GM21737 (cell line): Measurements from ENCODE around the gene BPIFB2.

Experiments used
- ATAC-seq: cut with Tn5 transposase; IDR thresholded peaks from one replicate; pipeline ENCODE4 v1.9.1; 2021; ENCODE audit warnings: mild to moderate bottlenecking, moderate library complexity; ENCODE audit not compliant: unreplicated experiment

Gene BPIFB2

DNA sequence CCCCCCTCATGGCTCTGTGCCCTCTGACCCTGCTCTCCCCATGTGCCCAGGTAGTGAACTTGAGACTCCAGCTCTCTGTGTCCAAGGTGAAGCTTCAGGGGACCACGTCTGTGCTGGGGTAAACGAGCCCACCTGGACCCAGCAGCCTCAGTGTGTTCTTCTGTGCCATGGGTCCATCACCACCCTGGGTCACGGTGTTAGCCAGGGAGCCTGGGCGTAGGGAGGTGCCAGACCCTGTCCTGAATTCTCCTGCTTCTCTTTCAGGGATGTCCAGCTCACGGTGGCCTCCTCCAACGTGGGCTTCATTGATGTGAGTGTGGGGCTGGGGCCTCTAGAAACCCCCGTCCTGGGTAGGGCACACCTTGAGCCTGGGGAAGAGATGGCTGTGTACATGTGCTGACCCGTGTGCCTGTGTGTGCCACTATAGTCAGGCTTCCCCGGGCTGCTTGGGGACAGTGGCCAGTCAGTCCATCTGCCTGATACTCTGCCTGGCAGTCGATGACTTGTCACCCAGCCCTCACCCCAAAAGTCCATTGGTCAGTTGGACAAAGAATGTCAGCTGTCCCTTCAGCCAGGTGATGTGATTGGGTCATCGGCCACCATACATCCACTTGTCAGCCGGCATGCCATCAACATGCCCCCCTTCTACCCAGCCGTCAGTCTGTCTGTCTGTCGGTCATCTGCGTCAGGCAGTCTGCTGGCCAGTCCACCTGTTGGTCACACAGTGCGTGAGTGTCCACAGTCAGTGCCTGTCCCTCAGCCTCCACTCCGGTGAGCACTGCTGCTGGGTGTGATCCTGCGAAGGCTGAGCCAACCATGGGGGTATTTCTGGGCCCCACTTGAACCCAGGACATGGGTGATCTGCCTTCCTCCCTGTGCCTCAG, 13.0 kb downstream of the BPIFB2 start:
- ATAC-seq: no peak

DNA sequence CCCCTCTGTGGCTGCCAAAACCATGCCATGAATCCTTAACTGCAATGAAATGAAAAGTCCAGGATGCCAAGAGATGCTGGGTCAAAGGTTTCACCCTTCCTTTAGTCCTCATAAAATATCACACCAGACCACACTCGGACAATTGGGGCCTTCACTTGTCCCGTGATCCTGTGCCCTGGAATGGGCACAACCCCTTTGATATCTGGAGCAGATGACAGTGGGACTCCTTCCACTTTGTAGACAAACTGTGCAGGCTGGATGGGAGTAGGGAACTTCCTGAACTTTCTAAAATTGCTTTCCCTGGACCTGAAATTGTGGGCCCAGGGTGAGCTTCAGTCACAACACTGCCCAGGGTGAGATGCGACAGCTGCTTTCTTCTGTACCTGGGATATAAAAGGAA, 14.4 kb downstream of the BPIFB2 start:
- no peak for ATAC-seq

DNA sequence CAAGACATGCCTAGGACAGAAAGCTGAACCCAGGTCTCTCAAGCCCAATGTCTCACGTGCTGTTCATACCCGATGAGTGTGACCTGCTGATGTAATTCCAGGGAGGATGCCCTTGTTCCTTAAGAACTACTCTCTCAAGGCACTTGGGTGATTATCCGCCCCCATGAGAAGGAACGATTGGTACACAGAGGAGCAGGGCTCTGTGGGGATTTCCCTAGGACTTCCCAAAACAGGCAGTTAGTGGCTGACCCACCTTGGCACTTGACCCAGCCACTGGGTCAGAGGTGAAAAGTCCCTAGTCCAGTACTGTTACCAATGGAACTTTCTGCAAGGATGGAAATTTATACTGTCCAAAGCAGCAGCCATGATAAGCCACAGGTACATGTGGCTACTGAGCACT, 14.8 kb downstream of the BPIFB2 start:
- no peak for ATAC-seq

DNA sequence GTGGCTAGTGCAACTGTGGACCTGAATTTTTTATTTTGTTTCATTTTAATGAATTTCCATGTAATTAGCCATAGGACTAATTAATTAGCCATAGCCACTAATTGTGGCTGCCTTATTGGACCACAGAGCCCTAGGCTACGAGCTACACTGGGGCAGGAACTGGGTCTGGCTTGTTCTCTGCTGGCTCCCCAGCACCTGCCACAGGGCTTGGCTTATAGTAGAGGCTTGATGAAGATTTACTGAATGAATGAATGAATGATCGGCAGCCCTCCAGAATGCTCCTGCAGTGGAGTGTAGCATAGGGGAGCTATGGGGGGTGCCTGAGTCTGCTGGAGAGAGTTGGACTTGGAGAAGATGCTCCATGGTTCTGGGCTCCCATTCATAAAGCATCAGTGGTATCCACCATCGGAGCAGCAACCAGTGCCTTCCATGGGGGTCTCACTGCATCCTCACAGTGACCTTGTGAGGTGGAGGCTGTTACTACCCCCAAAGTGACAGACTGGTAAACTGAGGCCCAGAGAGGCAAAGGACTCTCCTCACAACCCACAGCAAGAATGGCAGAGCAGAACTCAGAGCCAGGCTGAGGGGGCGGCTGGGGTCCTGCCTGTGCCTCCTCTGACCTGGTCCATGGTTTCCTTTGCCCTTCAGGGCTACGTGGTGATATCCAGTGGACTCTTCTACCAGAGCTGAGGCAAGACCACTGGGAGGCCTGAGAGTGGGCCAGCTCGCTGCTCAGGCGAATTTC, 15.4 kb downstream of the BPIFB2 start:
- no peak for ATAC-seq

DNA sequence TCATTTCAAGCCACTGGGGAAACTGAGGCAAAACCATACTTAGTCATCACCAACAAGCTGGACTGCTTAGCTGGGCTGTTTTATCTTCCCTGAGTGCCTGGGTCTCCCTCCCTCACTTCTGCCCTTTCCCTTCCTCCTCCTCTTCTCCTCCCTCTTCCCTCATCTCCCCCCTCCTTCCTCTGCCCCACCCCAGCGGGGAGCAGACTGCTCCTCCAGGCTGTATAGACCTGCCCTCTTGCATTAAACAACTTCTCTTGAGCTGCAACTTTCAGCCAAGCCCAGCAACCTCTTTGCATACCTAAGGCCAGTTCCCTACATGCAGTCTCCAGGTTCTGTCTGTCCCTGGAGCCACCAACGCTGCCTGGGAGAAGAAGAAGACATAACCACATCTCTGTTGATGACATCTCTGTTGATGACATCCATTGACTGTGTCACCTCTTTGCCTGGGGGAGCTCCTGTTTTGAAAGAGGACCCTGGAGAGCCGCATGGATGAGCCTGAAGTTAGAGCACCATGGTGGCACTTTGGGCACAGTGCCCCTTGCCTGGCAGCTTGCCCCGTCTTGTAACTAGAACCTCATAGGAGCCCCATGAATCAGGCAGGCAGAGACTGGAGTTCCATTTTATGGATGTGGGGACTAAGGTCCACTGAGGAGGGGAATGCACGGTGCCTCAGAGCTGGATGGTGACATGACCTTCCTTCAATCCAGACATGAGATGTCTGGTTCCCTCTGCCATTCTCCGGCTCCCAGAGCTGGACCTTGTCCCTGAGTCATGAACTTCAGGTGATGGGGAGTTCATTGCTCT, 16.1 kb downstream of the BPIFB2 start:
- ATAC-seq: no peak

DNA sequence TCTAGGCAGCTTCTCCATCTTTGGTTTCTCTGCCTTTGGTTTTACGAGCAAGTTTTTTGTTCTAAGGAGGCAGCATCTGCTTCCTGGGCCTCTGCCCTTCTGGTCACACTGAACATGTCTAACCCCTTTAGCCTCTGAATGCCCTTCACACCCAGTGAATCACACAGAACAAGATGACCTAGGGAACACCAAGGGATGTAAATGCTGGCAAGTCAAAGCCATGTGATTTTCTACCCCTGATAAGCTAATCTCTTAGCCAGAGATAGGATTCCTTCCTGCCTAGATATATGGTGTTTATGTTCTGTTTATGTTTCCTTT, 16.7 kb downstream of the BPIFB2 start:
- ATAC-seq: no peak

DNA sequence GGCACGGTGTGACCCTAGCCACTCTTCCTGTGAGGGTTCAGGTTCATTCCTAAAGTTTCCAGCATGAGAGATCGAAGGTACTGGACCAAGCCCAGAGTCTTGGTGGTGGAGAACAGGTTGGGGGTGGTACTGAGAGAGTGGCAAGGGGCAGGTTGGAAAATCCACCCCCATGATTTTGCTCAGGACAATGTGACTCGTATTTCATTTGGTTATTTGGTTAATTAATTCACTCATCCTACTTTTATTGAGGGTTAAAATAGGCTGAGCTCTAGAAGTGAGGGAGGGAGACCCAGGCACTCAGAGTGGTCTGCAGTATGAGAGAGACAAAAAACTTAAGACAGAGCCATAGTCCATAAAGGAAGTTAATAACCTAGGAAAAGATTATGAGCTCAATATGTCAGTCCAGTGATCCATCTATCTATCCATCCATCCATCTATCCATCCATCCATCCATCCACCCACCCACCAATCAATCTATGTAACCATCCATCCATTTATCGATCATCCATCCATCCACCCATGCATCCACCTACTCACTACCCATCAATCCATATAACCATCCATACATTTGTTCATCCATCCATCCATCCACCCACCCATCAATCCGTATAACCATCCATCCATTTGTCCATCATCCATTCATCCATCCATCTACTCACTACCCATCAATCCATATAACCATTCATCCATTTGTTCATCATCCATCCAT, 17.3 kb downstream of the BPIFB2 start:
- no peak for ATAC-seq

DNA sequence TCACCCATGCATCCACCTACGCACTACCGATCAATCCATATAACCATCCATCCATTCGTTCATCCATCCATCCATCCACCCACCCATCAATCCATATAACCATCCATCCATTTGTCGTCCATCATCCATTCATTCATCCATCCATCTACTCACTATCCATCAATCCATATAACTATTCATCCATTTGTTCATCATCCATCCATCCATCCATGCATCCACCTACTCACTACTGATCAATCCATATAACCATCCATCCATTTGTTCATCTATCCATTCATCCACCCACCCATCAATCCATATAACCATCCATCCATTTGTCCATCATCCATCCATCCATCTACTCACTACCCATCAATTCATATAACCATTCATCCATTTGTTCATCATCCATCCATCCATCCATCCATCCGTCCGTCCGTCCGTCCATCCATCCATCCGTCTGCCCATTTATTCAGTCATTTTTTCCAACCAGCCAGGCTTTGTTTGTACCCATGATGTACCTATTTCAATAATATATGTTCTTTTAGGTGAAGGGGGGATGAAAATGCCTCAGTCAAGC, 17.9 kb downstream of the BPIFB2 start:
- ATAC-seq: no peak

DNA sequence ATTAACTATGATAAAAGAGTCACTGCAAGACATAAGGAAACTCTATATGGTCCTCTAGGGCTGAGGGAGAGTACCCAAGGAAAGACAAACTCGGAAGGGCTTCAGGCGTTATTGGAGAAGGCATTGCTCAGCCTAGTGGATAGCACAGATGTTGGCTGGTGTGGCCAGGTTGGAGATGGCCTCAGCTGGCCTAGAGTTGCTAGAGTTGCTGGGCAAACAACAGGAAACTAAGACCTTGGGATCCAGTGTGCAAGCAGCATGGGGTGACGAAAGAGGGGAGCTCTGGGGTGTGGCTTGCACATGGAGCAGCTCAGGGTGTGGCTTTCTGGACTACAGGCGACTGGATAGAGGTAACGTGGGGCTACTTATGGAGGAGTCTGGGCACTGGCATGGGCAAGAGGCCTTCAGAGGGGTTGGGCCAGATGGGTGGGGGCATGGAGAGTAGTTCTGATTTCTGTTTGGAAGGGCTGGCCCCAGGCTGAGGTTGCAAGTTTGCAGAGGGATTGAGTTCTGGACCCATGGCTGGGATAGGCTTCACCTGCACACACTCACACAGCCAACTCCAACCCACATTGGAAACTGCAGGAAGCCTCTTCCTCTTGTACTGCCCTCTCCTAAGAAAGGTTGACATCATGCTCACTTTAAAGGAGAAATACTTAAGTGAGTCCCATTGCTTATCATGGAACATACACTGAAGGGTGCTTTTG, 18.7 kb downstream of the BPIFB2 start:
- ATAC-seq: no peak

DNA sequence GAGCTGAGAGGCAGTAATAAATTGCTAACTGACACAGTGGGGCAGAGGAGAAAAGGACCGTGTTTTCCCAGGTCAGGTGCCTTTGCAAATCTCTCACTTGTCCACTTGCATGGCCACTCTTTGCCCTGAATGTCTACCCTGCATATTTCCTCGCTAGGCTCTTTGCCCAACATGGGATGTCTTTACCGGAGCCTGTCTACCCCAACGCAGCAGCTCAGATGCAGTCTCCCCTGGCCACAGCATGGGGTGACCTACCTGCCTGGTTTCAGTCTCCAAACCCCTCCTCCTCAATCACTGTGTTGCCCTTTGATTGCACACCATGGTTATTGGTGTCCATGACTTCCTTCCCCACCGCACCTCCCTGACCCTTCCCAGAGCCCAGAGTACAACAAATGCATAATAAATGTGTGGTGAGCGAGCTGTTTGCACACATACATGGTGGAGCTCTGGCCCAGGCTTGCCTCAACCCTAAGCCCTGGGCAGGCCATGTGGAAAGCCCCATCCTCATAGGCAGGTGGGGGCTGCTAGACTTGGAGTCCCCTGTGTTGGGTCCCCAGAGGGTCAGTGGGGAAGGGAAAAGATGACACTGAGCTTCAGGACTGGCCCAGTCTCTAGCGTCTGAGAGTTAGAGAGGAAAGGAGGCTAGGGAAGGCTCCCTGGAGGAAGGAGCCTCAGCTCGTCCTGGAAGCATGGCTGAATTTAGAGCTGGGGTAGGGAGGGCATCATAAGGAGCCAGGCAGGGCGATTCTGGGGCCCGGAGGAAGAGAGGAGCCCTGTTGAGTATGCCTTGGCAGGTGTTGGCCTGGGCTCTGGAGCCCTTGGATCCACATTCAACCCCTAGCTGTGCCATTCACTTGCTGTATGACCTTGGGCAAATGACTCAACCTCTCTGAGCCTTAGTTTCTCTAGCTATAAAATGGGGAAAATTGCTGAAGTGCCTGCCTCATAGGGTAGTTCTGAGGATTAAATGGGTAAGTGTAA, 19.6 kb downstream of the BPIFB2 start:
- ATAC-seq: no peak

DNA sequence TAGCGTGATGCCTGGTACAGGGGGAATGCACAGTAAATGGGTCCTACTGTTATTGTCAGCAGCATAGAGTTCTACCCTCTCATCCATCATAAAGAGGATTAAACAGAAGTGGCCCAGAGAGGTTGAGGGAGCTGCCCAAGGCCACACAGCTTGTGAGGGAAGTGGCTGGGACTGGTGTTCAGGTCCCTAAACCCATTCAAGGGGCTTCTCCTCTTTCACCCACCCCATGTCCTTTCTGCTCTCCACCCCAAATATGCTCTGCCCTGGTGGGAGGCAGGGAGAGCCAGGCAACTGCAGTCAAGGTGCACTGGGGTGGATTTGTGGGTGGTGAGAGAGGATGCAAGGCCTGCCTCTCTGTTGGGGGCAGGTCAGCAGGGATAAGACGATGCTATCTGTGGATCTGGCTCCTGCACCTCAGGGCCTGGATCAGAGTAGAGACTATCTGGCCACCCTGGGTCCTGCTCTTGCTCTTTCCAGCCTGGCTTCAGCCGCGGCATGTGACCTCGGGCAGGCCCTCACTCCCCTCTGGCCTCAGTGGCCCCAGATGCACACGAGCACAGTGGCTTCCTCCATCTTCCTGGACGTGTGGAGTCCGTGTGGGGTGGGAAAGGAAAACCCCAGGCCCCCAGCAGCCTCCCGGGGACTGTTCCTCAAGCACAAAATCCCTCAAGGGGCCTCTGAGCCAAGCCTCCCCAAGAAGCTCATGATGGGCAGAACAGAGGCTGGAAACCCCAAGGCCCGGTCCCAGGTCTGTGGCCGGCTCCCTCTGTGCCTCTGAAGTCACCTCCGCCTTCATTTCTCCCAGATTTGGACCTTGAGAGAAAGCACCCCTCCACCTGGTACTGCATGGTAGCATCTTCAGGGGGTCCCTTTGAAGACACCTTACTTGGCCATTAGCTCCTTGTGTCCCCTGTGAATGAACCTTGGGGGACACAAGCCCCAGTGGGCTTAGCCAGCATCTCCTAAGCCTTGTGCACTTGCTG, 20.6 kb downstream of the BPIFB2 start:
- no peak for ATAC-seq

DNA sequence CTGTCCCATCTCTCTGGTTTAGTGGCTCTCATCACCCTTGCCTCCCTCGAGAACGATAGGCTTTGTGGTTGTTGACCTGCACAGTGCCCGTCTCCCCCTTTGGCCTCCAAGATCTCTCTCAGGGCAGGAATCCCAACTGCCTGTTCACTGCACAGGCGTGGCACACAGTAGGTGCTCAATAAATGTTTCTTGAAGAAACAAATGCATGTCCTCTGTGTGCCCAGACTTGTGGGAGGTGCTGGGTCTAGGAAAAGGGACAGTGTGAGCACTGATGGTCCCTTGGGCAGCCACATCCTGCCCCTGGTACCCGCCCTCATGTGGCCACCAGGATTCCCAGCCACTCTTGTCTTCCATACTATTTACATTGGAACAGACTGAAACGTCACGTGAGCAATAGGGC, 21.4 kb downstream of the BPIFB2 start:
- ATAC-seq: no peak

DNA sequence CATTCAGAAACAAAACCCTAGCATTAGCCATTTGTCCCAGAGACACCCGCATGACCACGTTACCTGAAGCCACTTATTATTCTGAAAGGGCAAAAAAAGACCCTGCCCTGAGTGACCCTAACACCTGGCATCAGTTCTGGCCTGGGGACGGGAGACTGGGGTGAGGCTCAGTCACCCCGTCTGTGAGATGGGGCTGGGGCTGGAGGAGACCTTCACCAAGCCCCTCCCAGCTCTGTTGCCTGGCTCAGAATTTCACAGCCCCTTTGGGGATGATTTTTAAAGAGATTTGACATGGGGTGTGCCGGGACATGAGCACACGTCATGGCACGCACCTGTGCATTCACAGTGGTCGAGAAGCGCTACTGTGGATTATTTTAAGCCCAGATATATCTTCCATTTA, 22.6 kb downstream of the BPIFB2 start:
- ATAC-seq: no peak

DNA sequence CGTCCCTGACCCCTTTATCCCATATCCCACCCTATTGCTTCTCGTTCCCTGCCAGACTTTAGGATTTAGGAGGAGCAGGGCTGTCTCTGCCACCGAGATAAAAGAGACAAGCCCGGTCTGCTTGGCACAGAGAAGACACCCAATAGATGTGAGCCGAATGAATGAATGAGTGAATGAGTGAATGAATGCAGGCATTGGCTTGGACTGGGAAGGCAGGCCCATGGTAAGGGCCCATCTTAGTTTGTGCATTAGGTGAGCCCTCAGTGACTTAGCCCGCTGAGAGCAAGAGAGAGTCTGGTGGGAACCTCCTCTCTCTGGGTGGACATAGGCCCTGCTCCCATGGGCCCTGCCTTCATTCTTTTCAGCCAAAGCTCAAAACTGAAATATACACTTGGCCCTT, 23.1 kb downstream of the BPIFB2 start:
- no peak for ATAC-seq

DNA sequence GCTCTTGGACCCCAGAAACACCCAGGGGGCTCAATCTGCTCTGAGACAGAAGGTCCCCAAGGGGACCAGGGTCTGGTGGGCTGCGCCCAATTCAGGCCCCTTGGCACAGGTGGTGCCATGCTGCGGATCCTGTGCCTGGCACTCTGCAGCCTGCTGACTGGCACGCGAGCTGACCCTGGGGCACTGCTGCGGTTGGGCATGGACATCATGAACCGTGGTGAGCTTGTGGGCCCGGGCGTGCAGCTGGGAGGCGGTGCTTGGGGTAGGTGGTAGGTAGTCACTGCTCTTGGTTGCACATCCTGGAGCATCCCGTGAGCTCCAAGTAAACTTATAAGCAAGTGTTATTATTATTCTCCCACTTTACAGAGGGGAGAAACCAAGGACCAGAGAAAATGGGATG, 24.0 kb downstream of the BPIFB2 start, which contains the start of gene BPIFB6:
Gene BPIFB6, plus strand, starts transcription at position 118 of the 400 bp plus-strand sequence. Its CDS starts 0 bp downstream, at position 118.
- no peak for ATAC-seq

DNA sequence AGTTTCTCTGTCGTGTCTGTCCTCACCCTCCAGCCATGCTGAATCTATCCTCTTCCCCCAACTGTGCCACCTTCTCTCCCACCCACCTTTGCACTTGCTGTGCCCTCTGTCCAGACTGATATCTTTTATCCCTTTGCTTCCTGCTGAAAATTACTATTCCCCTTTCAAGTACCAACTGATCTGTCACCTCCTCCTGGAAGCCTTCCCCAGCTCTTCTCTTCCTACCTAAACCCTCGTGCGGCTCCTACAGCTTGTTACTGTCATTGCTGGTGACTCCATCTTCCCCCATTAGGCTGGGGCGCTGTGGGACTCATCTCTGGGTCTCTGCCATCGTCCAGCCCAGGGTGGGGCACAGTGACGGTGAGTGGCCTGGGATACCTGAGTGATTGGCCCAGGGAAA, 25.1 kb downstream of the BPIFB2 start:
- ATAC-seq: no peak

DNA sequence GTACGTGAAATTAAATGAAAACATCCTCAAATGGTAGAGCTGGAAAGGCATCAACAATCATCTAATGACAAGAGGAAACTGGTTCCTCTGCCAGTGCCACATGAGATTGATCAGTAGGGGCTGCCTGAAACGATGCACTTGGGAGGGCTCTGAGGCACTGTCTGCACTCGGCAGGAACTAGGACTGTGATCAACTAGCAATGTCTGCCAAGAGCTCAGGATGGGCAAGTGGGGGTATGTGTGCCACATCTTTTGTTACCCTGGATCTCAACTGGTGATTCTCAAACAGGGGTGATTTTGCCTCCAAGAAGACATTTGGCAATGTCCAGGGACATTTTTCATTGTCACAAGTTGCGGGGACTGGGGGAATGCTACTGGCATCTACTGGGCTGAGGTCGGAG, 25.9 kb downstream of the BPIFB2 start:
- ATAC-seq: no peak

DNA sequence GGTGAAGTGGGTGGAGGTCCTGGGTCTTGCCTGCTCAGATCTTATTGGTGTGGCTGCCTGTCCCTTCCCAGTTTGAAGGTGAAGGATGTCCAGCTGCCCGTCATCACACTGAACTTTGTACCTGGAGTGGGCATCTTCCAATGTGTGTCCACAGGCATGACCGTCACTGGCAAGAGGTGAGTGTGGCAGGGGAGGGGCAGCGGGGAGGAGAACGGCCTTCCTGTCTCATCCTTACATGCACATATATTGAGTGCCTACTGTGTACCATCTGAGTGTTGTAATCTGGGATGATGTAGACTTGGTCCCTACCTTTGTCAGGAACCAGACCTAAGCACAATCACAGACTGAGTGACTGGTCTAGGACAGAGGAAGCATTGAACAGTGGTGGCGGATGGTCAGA, 26.6 kb downstream of the BPIFB2 start:
- ATAC-seq: no peak
